ENCODE data around the gene NLRP6.
"Not testable (repeated sequence)": the region's sequence is repeated elsewhere in the genome, so short reads cannot be mapped to it uniquely, and the experiment has no call there.

Gene NLRP6

DNA sequence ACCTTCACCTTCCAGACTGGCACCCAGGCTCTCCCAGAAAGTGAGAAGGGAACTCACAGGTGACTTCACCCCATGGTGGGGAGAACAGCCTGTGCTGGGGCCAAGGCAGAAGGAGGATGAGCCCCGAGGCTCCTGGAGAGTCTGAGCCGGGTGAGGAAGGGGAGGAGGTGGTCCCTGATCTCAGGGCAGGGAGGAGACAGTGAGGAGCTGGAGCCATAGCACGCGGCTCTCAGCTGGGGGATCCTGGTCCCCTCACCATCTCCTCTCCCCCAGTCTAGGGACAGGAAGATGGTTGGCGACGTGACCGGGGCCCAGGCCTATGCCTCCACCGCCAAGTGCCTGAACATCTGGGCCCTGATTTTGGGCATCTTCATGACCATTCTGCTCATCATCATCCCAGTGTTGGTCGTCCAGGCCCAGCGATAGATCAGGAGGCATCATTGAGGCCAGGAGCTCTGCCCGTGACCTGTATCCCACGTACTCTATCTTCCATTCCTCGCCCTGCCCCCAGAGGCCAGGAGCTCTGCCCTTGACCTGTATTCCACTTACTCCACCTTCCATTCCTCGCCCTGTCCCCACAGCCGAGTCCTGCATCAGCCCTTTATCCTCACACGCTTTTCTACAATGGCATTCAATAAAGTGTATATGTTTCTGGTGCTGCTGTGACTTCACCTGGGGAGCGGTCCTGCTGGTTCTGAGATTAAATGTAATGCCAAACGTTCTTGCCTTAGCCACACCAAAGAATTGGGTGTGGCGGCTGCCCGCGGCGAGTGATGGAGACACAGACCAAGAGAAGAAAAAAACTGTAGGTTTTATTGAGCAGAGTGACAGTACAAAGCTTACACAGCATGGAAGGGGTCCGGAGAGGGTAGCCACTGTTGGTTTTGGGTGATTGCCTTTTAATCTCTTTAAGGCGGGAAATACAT, 30.8 kb downstream of the NLRP6 start:
- not testable (repeated sequence) for DNase-seq (ENCODE audit: low read depth in 3 of 3)

GRCh38 chr11:309979-310572, 31.9 kb downstream of the NLRP6 start:
- not testable (repeated sequence) for DNase-seq (ENCODE audit: low read depth in 3 of 3)

- DNase-seq (ENCODE audit: low read depth in 3 of 3), result not testable (repeated sequence)
Measured at GRCh38 chr11:311013-311748, 33.0 kb downstream of the NLRP6 start.

GRCh38 chr11:312092-312816, 34.0 kb downstream of the NLRP6 start:
- no peak for DNase-seq (ENCODE audit: low read depth in 3 of 3)

DNA sequence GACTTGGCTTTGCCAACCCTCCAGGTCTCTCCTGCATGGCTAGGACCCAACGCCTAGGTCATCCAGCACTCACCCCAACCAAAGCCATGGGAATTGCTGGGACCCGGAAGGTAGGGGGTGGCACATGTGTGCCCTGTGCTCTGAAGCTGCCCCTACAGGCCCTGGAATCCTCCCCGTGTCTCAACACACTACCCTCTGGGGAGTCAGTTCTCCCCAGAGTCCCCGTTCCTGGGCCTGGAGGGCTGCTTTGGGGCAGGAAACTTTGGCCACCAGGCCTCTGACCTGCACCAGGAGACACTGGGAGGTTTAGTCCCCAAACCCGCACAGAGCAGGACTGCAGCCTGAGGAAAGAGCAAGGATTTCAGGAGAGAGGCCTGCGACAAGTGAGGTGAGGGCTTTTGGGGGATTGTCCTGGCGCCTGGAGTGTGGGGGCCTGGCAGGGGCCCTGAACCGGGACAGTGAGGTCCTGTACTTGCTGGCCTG, 35.1 kb downstream of the NLRP6 start:
- no peak for DNase-seq (ENCODE audit: low read depth in 3 of 3)

- peak in 1 of 3 experiments; percentile 37 for DNase-seq (ENCODE audit: low read depth in 3 of 3)
Measured at GRCh38 chr11:313787-314553, 35.8 kb downstream of the NLRP6 start, which contains the start of gene IFITM1. TSS of gene IFITM1 (plus strand) at chr11:314040. CDS start at chr11:314171, 131 bp downstream.

GRCh38 chr11:314554-314875, 36.3 kb downstream of the NLRP6 start:
- not testable (repeated sequence) for DNase-seq (ENCODE audit: low read depth in 3 of 3)

- no peak for DNase-seq (ENCODE audit: low read depth in 3 of 3)
Measured at GRCh38 chr11:315051-315481, 36.9 kb downstream of the NLRP6 start.

DNA sequence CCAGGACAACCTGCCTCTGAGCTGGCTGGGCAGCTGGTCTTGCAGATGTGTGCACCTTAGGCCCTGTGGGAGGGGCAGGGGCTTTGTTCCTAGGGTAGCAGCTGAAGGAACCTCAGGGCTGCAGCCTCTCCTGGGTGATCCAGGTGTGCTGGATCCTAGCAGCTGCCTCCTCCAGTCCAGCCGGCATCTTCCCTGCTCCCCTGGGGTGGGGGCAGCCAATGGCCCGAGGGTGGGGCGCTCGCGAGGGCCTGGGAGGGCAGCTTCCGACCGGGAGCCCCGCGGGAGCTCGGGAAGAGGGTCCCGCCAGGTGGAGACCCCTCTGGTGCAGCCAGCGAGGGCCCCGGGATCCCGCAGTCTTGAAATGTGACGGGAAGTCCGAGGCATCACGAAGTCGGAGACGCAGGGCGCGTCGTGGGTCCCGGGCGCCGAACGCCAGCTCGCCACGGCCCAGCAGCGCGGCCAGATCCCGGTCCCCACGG, 37.3 kb downstream of the NLRP6 start:
- DNase-seq (ENCODE audit: low read depth in 3 of 3), result no peak

- DNase-seq (ENCODE audit: low read depth in 3 of 3), result no peak
Measured at GRCh38 chr11:316031-316701, 38.0 kb downstream of the NLRP6 start.

DNA sequence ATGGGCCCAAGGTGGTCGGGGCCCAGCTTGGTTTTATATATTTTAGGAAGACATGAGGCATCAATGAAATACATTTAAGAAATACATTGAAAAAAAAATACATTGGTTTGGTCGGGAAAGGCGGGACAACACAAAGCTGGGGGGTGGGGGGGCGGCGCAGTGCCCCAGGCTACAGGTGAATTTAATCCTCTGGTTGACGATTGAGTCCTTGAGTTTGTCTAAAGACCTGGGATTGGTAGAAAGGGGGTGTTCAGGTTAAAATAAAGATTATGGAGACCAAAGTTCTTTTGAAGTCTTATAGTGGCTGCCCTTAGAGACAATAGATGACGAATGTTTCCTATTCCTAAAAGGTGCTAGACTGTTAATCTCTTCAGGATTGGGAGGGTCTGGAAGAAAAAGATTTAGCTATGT, 38.7 kb downstream of the NLRP6 start:
- DNase-seq (ENCODE audit: low read depth in 3 of 3), result no peak

DNA sequence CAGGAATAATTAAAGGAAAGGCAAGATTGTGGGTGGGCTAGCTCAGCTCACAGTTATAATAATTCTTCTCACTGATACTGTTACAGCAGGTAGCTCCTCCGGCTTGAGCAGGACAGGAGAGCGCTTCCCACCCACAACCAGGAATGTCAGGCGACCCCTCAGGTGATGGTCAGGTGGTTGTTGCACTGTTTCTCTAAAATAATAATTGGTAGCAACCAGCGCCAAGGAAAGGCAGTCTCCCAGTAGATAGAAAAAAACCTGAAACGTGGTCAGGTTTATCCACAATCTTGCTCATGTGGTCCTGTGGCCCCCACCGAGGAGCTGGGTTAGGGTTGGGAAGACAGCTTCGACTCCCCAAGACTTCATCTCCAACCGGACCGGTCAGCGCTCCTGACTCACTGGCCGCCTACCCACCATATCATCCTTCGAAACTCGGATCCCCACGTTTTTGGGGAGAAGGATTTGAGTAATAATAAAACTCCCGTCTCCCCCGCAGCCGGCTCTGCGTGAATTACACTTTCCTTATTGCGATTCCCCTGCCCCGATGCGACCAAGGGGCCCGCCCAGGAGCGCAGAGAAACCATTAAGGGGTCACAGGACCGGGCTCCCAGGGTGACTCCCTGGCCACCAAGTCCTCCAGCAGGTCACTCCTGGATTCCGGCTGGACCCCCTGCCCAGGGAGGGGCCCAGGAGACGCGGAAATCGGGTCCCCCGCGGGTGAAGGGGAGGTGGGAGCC, 39.6 kb downstream of the NLRP6 start:
- not testable (repeated sequence) for DNase-seq (ENCODE audit: low read depth in 3 of 3)

GRCh38 chr11:318405-319120, 40.4 kb downstream of the NLRP6 start:
- DNase-seq (ENCODE audit: low read depth in 3 of 3), result not testable (repeated sequence)

DNA sequence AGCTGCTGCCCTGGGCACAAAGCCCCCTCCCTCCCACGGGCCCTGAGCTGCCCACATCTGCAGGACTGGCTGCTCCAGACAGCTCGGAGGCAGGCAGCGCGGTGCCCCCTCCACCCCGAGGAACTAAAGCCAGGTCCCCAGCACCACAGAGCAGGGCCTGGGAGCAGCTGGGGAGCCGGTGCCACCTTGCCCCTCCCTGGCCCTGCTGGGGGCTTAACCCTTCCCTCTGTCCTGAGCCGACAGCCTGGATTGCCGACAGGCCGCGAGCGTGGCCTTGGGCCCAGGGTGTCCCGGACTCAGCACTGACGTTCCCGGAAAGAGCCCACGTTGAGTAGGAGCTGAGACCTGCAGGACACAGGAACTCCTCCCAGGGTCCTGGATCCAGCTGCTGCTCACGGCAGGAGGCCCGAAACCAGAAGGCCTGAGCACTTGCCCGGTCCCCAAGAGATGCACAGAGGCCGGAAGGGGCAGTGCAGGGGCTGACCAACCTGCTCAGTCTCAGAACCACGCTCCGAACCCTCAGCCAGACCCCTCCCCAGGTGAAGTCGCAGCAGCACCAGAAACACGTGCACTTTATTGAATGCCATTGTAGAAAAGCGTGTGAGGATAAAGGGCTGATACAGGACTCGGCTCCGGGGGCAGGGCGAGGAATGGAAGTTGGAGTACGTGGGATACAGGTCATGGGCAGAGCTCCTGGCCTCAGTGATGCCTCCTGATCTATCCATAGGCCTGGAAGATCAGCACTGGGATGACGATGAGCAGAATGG, 41.1 kb downstream of the NLRP6 start:
- peak in 1 of 3 experiments; percentile 23 for DNase-seq (ENCODE audit: low read depth in 3 of 3)

GRCh38 chr11:319888-320273, 41.7 kb downstream of the NLRP6 start:
- not testable (repeated sequence) for DNase-seq (ENCODE audit: low read depth in 3 of 3)

GRCh38 chr11:324156-324555, 45.9 kb downstream of the NLRP6 start:
- no peak for DNase-seq (ENCODE audit: low read depth in 3 of 3)

- DNase-seq (ENCODE audit: low read depth in 3 of 3), result not testable (repeated sequence)
Measured at GRCh38 chr11:324593-325517, 46.6 kb downstream of the NLRP6 start.
